SJSA1 (cell line): ENCODE data around the gene DYTN. TPM values are rescaled to one million over a fixed set of nuclear protein-coding genes. Genes with fewer than 3 reads are reported as not detected.

Experiments
- DNase-seq, 2 experiments: peaks; one replicate each; pipeline ENCODE4 v3.0.0-alpha.2; 2015 to 2020; ENCODE audit warnings: low spot score in 2 of 2, low read depth in 1 of 2
- H3K27ac ChIP-seq: fragments of 250-450 bp; sonication (Bioruptor Pico); 2 replicates; pipeline ENCODE4 v1.5.1; 2020; ENCODE audit warnings: mild to moderate bottlenecking, moderate library complexity
- H3K27me3 ChIP-seq: fragments of 250-450 bp; sonication (Bioruptor Pico); replicated peaks from 2 replicates; pipeline ENCODE4 v1.5.1; 2020; ENCODE audit warnings: mild to moderate bottlenecking, moderate library complexity
- H3K36me3 ChIP-seq: fragments of 250-450 bp; sonication (Bioruptor Pico); 2 replicates; pipeline ENCODE4 v1.5.1; 2020; ENCODE audit warnings: mild to moderate bottlenecking
- H3K4me1 ChIP-seq: fragments of 250-450 bp; sonication (Bioruptor Pico); replicated peaks from 2 replicates; pipeline ENCODE4 v1.6.1; 2021; ENCODE audit warnings: mild to moderate bottlenecking
- H3K4me3 ChIP-seq: fragments of 250-450 bp; sonication (Bioruptor Pico); 2 replicates; pipeline ENCODE4 v1.5.1; 2020; ENCODE audit warnings: mild to moderate bottlenecking
- H3K9me3 ChIP-seq: fragments of 250-450 bp; sonication (Bioruptor Pico); replicated peaks from 2 replicates; pipeline ENCODE4 v1.5.1; 2020; ENCODE audit warnings: mild to moderate bottlenecking
- total RNA-seq: library from RNA; depleted of rRNA; stranded (reverse); fragments of >200 nt; shearing (Covaris generic); gene quantifications from 2 replicates; pipeline ENCODE4 v1.2.3, GENCODE V29; 2014; rRNA removed

The DYTN gene
- not detected in 2 replicates for total RNA-seq

- DNase-seq: no peak
- Histone ChIP-seq H3K4me3 (no peak within 1 kb of the TSS), H3K27me3 (0 out of 2 replicates have a peak, but pooled peaks cover 9% of the 10 kb centered on the region), H3K9me3 (no peaks in the 10 kb centered on the region), H3K36me3 (no peaks in the 10 kb centered on the region), H3K27ac (no peak within 1 kb of the TSS), H3K4me1 (no peaks in the 10 kb centered on the region)
Observed at GRCh38 chr2:206718296-206718695, at the start of gene DYTN. Gene DYTN, minus strand, starts transcription at chr2:206718396. Its CDS starts 117 bp downstream, at chr2:206718279.

GRCh38 chr2:206766057-206766930 is 48.1 kb upstream of the DYTN start:
- H3K4me1 ChIP-seq: peaks cover 8% of the 10 kb centered on the region; the same call in 1 of the 2 replicates
- H3K4me3 ChIP-seq: peak overlapping the region; percentile 54
- no peaks in the 10 kb centered on the region for H3K27me3 ChIP-seq
- no peaks in the 10 kb centered on the region for H3K9me3 ChIP-seq
- peak overlapping the region; percentile 66 for H3K27ac ChIP-seq
- no peak for DNase-seq
- H3K36me3 ChIP-seq: peaks cover 35% of the 10 kb centered on the region

GRCh38 chr2:206765242-206766056 is 47.3 kb upstream of the DYTN start, which contains the start of the genes FASTKD2 and MDH1B:
Gene FASTKD2, plus strand, starts transcription at chr2:206765606. Its CDS starts 1,088 bp downstream, at chr2:206766694.
Gene MDH1B, minus strand, starts transcription at chr2:206765328. Its CDS starts 57 bp downstream, at chr2:206765271.
- Histone ChIP-seq H3K4me3 (peak within 1 kb of the TSS; percentile 54), H3K27ac (peak within 1 kb of the TSS; percentile 66), H3K27me3 (no peaks in the 10 kb centered on the region), H3K4me1 (peaks cover 8% of the 10 kb centered on the region; the same call in 1 of the 2 replicates), H3K9me3 (no peaks in the 10 kb centered on the region), H3K36me3 (peaks cover 29% of the 10 kb centered on the region)
- DNase-seq: peak; percentile 88 to 96

GRCh38 chr2:206764673-206765241 is 46.6 kb upstream of the DYTN start:
- Histone ChIP-seq H3K27ac (peak overlapping the region; percentile 66), H3K4me1 (peaks cover 8% of the 10 kb centered on the region; the same call in 1 of the 2 replicates)
- no peak for DNase-seq

GRCh38 chr2:206756816-206757215 is 38.6 kb upstream of the DYTN start:
- no peaks in the 10 kb centered on the region for H3K4me1 ChIP-seq
- peaks cover 11% of the 10 kb centered on the region for H3K27me3 ChIP-seq
- no peaks in the 10 kb centered on the region for H3K9me3 ChIP-seq
- H3K36me3 ChIP-seq: no peaks in the 10 kb centered on the region
- H3K27ac ChIP-seq: no peak overlapping the region
- no peak overlapping the region for H3K4me3 ChIP-seq
- DNase-seq: no peak

More at GRCh38 chr2:206764673-206765241, 46.6 kb upstream of the DYTN start:
- Histone ChIP-seq H3K27me3 (no peaks in the 10 kb centered on the region; the same call in 1 of the 2 replicates), H3K4me3 (peak overlapping the region; percentile 54), H3K9me3 (no peaks in the 10 kb centered on the region), H3K36me3 (peaks cover 24% of the 10 kb centered on the region)

- Histone ChIP-seq H3K36me3 (no peaks in the 10 kb centered on the region), H3K4me1 (no peaks in the 10 kb centered on the region), H3K9me3 (no peaks in the 10 kb centered on the region), H3K27ac (no peak overlapping the region), H3K27me3 (peaks cover 6% of the 10 kb centered on the region; the same call in 1 of the 2 replicates), H3K4me3 (no peak overlapping the region)
- no peak for DNase-seq
Observed at GRCh38 chr2:206740800-206741199, 22.6 kb upstream of the DYTN start.

GRCh38 chr2:206739271-206739670 is 21.1 kb upstream of the DYTN start:
- H3K27me3 ChIP-seq: 0 out of 2 replicates have a peak, but pooled peaks cover 7% of the 10 kb centered on the region
- H3K36me3 ChIP-seq: no peaks in the 10 kb centered on the region
- H3K4me3 ChIP-seq: no peak overlapping the region
- H3K27ac ChIP-seq: no peak overlapping the region
- DNase-seq: no peak
- no peaks in the 10 kb centered on the region for H3K9me3 ChIP-seq
- no peaks in the 10 kb centered on the region for H3K4me1 ChIP-seq

- H3K36me3 ChIP-seq: no peaks in the 10 kb centered on the region
- H3K27me3 ChIP-seq: 0 out of 2 replicates have a peak, but pooled peaks cover 7% of the 10 kb centered on the region
- no peak for DNase-seq
- H3K9me3 ChIP-seq: no peaks in the 10 kb centered on the region
- H3K4me1 ChIP-seq: no peaks in the 10 kb centered on the region
- H3K27ac ChIP-seq: no peak overlapping the region
- H3K4me3 ChIP-seq: no peak overlapping the region
Observed at GRCh38 chr2:206736935-206737334, 18.7 kb upstream of the DYTN start.

GRCh38 chr2:206733341-206733740 is 15.1 kb upstream of the DYTN start:
- no peaks in the 10 kb centered on the region for H3K4me1 ChIP-seq
- H3K9me3 ChIP-seq: no peaks in the 10 kb centered on the region
- H3K27ac ChIP-seq: no peak overlapping the region
- H3K4me3 ChIP-seq: no peak overlapping the region
- H3K27me3 ChIP-seq: peaks cover 7% of the 10 kb centered on the region; the same call in 1 of the 2 replicates
- DNase-seq: no peak
- H3K36me3 ChIP-seq: no peaks in the 10 kb centered on the region

- Histone ChIP-seq H3K27me3 (no peaks in the 10 kb centered on the region; the same call in 1 of the 2 replicates), H3K4me3 (no peak overlapping the region), H3K36me3 (no peaks in the 10 kb centered on the region), H3K4me1 (no peaks in the 10 kb centered on the region), H3K9me3 (no peaks in the 10 kb centered on the region), H3K27ac (no peak overlapping the region)
- DNase-seq: no peak
Observed at GRCh38 chr2:206728277-206729199, 10.3 kb upstream of the DYTN start.

- no peak overlapping the region for H3K4me3 ChIP-seq
- peaks cover 6% of the 10 kb centered on the region; the same call in 1 of the 2 replicates for H3K27me3 ChIP-seq
- no peaks in the 10 kb centered on the region for H3K36me3 ChIP-seq
- no peak overlapping the region for H3K27ac ChIP-seq
- H3K9me3 ChIP-seq: no peaks in the 10 kb centered on the region
- no peak for DNase-seq
- no peaks in the 10 kb centered on the region for H3K4me1 ChIP-seq
Observed at GRCh38 chr2:206727287-206727686, 9.1 kb upstream of the DYTN start.

GRCh38 chr2:206723288-206723687 is 5.1 kb upstream of the DYTN start:
- Histone ChIP-seq H3K4me3 (no peak overlapping the region), H3K27me3 (0 out of 2 replicates have a peak, but pooled peaks cover 10% of the 10 kb centered on the region), H3K27ac (no peak overlapping the region), H3K36me3 (no peaks in the 10 kb centered on the region), H3K9me3 (no peaks in the 10 kb centered on the region), H3K4me1 (no peaks in the 10 kb centered on the region)
- DNase-seq: no peak
